ENCODE results near the gene ZBTB4. TPM values are rescaled to one million over a fixed set of nuclear protein-coding genes. Genes with fewer than 3 reads are reported as not detected.

Gene ZBTB4
- total RNA-seq, 1 experiment from 2014 or later: 4.4 TPM

DNA sequence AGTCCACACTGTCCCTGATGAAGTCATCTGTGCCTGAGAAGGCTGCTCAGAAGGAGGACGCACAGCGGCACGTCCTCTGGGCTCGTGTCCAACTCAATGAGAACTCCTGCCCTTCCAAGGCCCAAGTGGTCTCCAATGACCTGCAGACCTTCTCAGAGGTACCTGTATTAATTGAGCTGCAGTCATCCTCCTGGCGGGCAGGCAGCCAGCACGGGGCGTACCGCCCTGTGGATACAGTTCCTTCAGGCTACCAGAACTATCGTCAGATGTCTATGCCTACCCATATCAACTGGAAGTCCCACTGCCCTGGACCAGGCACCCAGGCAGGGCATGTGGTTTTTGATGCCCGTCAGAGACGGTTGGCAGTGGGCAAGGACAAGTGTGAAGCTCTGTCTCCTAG, 47.1 kb downstream of the ZBTB4 start:
- DNase-seq (ENCODE audit: low spot score): no peak
- in situ Hi-C loops (cut with HindIII; ENCODE audit: low sequenced_read_pairs): no loop called here

DNA sequence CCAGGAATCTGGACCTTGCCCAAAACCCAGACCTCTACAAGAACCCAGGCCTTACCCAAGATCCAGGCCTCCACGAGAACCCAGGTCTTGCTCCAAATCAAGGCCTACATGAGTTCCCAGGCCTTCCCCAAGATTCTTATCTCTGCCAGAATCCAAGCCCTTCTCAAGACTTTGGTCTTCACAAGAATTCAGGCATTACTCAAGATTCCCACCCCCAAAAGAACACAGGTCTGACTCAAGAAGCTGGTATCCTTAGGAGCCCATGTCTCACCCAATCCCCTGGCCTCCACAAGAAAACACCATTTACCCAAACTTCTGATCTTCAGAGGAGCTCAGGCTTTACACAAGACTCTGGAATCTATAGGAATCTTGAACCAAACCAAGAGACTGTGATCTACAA, 48.2 kb downstream of the ZBTB4 start:
- in situ Hi-C loops (cut with HindIII; ENCODE audit: low sequenced_read_pairs): no loop called here
- DNase-seq (ENCODE audit: low spot score): no peak

DNA sequence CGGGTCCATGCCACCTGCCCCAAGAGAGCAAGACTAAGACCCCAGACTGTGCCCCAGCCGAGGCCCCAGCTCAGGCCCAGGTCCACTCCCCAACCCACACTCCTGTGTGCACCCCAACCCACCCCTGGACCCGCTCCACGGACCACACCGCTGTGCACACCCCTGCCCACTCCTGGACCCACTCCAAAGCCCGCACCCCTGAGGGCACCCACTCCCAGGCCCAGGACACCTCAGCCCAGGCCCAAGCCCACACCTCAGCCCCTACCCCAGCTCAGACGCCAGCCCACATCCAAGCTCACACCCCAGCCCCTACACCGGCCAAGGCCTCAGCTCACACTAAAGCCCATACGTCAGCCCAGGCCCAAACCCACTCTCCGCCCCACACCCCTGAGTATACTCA, 49.7 kb downstream of the ZBTB4 start:
- no peak for DNase-seq (ENCODE audit: low spot score)
- in situ Hi-C loops (cut with HindIII; ENCODE audit: low sequenced_read_pairs): no loop called here

DNA sequence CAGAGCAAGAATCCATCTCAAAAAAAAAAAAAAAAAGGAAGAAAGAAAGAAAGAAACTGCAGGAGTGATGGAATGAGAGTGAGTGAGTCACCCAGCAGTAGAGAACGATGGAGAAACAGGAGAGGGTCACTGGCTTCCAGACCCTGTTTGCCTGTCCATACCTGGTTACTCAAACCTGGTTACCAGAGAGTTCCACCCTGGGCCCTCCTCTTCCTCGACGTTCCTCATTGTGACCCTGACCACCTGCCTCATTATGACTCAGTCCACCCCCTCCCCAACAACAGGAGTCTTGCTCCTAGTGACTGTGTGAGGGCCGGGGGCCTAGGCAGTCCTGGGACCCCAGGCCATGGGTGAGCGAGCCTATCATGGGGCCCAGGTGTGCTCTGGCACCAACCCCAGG, 50.9 kb downstream of the ZBTB4 start, which contains the start of gene SPEM3:
SPEM3 (plus strand) TSS at position 301 of the 400 bp plus-strand sequence; CDS start at position 347, 46 bp downstream.
- no peak for DNase-seq (ENCODE audit: low spot score)
- in situ Hi-C loops (cut with HindIII; ENCODE audit: low sequenced_read_pairs): no loop called here

DNA sequence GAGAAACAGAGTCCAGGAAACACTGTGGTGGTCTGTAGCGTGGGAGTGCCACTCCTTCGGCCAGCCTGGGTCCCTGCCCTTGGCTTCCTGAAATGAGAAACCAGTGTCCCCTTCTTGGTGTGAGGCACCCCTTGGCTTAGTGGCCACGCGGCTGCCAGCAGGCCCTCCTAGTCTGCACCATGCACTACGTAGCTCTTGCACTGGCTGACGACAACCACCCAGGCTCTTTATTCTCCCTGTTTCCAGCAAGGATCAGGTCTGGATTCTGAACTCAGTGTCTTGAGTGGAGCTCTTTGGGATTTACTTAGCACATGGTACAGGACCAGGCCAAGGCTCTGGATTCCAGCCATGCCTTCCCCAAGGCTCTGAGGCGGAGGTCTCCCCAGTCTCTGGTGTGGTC, 51.9 kb downstream of the ZBTB4 start:
- DNase-seq (ENCODE audit: low spot score): no peak
- in situ Hi-C loops (cut with HindIII; ENCODE audit: low sequenced_read_pairs): no loop called here

DNA sequence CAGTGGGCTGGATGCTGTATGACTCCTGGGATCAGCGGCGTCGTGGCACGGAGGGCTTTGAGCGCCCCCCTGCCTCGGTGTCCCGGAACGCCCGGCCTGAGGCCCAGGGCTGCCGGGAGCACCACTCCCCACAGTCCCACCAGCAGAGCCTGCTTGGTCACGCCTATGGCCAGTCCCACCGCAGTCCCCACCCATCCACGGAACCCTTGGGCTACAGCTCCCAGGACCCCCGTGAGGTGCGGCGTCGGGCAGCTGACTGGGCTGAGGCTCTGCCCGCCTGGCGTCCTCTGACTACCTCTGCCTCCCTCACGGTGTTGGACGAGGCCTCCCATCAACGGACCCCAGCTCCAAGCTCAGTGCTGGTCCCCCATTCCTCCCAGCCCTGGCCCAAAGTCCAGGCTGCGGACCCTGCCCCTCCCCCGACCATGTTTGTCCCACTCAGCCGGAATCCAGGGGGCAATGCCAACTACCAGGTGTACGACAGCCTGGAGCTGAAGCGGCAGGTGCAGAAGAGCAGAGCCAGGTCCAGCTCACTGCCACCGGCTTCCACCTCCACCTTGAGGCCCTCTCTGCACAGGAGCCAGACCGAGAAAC, 52.4 kb downstream of the ZBTB4 start:
- DNase-seq (ENCODE audit: low spot score): no peak
- in situ Hi-C loops (cut with HindIII; ENCODE audit: low sequenced_read_pairs): no loop called here

DNA sequence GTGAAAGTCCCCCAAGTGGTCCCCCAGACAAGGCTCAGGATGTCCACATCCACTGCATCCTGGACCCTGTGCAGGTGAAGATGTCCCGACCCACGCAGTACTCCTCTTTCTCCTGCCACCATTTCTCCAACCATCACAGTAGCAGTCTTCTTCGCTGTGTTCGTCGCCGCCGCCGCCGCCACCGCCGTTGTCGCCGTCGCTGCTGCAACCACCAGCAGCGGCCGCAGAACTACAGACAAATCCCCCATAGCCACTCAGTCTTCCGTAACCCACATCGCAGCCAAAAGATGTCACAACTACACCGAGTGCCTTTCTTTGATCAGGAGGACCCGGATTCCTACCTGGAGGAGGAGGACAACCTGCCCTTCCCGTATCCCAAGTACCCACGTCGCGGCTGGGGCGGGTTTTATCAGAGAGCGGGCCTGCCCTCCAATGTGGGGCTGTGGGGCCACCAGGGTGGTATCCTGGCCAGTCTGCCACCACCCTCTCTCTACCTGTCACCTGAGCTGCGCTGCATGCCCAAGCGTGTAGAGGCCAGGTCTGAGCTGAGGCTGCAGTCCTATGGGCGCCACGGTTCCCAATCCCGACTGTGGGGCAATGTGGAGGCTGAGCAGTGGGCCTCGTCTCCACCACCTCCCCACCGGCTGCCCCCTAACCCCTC, 53.1 kb downstream of the ZBTB4 start:
- in situ Hi-C loops (cut with HindIII; ENCODE audit: low sequenced_read_pairs): no loop called here
- no peak for DNase-seq (ENCODE audit: low spot score)

DNA sequence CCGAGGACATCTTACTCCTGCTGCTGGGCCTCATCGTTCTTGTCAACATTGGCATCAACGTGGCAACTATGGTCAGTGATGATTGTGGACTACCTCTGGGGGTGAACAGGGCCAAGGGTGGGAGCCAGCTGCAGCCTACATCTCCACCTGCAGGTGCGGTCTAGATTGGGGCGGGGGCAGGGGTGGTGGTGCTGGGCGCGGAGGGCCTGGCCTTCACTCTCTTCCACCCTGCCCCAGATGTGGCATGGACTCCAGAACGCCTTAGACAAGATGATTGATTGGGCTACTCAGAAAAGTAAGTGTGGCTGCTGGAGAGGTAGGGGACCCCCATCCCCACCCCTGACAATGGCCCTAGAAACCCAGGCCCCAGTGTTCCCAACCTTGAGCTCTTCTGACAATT, 53.7 kb downstream of the ZBTB4 start:
- no peak for DNase-seq (ENCODE audit: low spot score)
- in situ Hi-C loops (cut with HindIII; ENCODE audit: low sequenced_read_pairs): no loop called here

DNA sequence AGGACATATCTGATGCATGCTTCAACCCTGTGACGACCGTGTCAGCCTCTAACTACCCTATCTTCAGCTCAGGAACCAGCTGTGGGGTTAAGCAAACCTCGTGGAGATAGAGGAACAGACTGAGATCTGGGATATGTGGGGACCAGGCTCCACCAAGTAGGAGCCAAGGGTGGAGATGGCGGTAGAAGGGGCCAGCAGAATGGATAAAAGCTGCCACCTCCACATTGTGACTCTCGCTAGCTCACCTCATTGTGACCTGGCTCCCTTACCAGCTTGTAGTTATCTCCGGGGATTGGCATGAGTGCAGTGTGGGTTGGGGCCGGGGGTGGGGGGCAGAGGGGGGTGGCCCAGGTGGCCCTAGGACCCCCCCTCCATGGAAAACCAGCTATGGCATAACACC, 54.1 kb downstream of the ZBTB4 start, which contains the start of gene SPEM2:
SPEM2 (plus strand) TSS at position 301 of the 400 bp plus-strand sequence; CDS start at position 374, 73 bp downstream.
- in situ Hi-C loops (cut with HindIII; ENCODE audit: low sequenced_read_pairs): no loop called here
- no peak for DNase-seq (ENCODE audit: low spot score)

DNA sequence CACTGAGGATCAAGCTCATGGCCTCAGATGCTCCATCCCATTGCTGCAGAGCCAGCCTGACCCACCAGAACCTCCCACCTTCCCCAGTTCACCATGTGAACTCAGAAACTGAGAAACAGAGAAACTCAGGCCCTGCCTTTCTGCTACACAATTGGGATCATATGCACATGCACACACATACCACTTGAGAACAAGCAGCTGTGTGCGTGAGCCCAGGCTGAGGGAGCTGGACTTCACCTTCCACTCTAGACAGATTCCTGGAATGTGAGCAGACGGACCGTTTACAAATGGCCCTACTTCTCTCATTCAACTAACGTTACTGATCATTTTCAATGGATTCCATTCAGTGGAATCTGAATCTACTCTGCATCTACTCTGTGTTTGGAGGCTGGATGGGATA, 55.8 kb downstream of the ZBTB4 start:
- in situ Hi-C loops (cut with HindIII; ENCODE audit: low sequenced_read_pairs): no loop called here

DNA sequence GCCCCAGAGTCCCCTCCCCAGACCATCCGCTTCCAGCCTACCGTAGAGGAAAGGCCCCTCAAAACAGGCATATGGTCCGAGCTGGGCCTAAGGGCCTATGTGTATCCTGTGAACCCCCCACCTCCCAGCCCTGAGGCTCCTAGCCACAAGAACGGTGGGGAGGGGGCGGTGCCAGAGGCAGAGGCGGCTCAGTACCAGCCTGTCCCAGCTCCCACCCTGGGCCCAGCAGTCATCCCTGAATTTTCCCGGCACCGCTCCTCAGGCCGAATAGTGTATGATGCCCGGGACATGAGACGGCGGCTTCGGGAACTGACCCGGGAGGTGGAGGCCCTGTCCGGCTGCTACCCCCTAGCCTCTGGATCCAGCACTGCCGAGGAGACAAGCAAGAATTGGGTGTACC, 58.2 kb downstream of the ZBTB4 start:
- DNase-seq (ENCODE audit: low spot score): no peak
- in situ Hi-C loops (cut with HindIII; ENCODE audit: low sequenced_read_pairs): no loop called here

More for the DNA sequence above, 55.8 kb downstream of the ZBTB4 start:
- DNase-seq (ENCODE audit: low spot score): no peak

DNA sequence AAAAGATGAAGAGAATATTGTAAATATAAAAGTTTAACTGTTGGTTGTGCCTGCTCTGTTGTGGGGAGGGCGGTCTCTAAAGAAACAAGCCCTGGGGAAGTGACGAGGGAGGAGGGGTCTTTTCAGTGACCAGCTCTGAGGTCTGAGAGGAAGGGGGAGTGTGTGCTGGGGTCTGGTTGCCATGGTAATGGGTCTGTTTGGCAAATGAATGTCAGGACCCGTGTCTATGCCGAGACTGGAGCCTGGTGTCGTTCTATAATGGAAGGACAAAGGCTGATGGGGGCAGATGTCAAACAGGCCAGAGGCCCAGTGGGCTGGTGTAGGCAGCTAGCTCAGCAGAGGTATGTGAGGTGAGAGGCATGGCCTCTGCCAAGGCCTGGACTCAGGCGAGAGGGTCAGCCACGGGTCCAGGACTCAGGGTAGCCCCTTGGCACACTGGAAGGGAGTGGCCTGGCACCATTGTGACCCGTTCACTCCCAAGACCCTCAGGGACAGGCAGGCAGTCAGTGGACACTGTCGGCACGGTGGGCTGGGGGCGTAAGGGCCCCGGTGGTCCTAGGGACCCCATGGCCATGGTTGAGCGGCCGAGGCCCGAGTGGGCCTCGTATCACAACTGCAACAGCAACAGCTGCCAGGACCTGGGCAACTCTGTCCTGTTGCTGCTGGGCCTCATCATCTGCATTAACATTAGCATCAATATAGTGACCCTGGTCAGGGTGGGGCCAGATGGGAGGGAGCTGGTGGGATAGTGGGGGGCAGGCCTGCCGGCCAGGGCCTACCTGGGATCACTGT, 59.4 kb downstream of the ZBTB4 start, which contains the start of gene SPEM1:
SPEM1 (plus strand) TSS at position 506 of the 792 bp plus-strand sequence; CDS start at position 567, 61 bp downstream.
- no peak for DNase-seq (ENCODE audit: low spot score)

DNA sequence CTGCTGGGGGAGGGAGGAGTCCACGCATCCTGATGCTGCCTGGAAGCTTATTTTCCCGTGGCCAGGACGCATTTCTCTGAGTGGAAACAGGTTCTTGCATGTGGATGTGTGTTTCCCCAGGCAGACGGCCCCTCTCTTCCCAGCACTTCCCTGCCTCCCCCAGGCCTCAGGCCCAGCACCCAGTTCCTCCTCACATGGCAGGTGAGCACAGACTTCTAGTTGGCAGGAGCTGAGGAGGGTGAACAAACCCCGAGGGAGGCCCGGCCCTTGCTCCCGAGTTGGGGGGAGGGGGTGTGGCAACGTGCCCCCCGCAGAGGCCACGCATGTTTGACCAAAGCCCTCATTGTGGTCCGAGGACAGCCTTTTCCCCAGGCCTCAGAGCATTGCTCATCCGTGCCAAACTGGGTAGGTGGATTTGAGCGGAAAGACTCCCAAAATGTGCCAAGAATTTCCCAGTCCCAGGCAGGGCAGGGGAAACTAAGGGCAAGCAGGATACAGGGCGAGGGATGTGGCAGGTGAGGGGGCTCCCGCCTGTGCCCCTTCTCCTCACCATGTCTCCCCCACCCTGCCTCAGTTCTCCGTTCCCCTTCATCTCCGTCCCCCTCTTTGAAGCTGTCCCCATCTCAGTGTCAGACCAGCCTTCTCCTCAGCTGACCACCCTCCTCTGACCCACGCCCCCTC, 60.8 kb downstream of the ZBTB4 start:
- DNase-seq (ENCODE audit: low spot score): no peak
- in situ Hi-C loops (cut with HindIII; ENCODE audit: low sequenced_read_pairs): no loop called here

More for the DNA sequence above, 59.4 kb downstream of the ZBTB4 start, which contains the start of gene SPEM1:
- in situ Hi-C loops (cut with HindIII; ENCODE audit: low sequenced_read_pairs): no loop called here

DNA sequence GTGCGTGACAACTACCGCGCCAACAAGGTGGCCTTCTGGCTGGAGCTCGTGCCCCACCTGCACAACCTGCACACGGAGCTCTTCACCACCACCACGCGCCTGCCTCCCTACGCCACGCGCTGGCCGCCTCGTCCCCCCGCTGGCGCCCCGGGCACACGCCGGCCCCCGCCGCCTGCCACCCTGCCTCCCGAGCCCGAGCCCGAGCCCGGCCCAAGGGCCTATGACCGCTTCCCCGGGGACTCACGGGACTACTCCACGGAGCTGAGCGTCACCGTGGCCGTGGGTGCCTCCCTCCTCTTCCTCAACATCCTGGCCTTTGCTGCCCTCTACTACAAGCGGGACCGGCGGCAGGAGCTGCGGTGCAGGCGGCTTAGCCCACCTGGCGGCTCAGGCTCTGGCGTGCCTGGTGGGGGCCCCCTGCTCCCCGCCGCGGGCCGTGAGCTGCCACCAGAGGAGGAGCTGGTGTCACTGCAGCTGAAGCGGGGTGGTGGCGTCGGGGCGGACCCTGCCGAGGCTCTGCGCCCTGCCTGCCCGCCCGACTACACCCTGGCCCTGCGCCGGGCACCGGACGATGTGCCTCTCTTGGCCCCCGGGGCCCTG, 62.3 kb downstream of the ZBTB4 start:
- in situ Hi-C loops (cut with HindIII; ENCODE audit: low sequenced_read_pairs): no loop called here
- DNase-seq (ENCODE audit: low spot score): no peak

DNA sequence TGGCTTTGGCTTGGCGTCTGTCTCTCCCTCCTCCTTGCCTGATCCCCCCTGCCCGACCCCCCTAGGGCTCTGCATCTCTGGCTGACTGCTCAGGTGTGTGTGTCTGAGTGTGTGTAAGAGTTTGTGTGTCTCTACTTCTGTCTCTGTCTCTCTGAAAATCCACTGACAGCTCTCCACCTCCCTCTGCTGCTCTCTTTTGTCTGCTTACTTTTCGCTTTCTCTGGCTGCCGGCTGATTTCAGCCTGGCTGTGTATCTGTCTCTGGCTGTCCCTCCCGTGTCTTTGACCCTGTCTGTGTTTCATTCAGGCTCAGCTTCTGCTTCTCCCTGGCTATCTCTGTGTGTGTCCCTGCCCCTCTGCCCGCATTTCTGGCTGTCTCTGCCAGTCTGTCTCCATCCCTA, 63.1 kb downstream of the ZBTB4 start:
- in situ Hi-C loops (cut with HindIII; ENCODE audit: low sequenced_read_pairs): no loop called here
- DNase-seq (ENCODE audit: low spot score): no peak

DNA sequence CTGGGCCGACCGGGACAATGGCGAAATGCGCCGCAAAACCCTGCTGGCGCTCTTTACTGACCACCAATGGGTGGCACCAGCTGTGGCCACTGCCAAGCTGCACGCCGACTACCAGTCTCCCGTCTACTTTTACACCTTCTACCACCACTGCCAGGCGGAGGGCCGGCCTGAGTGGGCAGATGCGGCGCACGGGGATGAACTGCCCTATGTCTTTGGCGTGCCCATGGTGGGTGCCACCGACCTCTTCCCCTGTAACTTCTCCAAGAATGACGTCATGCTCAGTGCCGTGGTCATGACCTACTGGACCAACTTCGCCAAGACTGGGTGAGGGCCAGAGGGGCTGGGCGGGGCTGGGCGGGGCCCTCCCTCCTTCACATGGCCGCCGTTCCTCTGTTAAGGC, 63.6 kb downstream of the ZBTB4 start:
- no peak for DNase-seq (ENCODE audit: low spot score)
- in situ Hi-C loops (cut with HindIII; ENCODE audit: low sequenced_read_pairs): no loop called here

DNA sequence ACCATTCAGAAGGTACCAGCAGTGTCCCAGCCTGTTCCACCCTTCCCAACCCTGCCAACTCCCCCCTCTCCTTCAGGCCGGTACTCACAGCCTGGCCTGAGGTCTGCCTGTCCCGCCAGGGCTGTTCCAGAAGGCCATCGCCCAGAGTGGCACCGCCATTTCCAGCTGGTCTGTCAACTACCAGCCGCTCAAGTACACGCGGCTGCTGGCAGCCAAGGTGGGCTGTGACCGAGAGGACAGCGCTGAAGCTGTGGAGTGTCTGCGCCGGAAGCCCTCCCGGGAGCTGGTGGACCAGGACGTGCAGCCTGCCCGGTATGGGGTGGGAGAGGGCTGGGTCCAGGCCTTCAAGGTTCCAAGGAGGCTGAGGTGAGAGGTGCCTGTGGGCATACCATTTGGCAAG, 64.6 kb downstream of the ZBTB4 start:
- in situ Hi-C loops (cut with HindIII; ENCODE audit: low sequenced_read_pairs): no loop called here
- DNase-seq (ENCODE audit: low spot score): no peak

DNA sequence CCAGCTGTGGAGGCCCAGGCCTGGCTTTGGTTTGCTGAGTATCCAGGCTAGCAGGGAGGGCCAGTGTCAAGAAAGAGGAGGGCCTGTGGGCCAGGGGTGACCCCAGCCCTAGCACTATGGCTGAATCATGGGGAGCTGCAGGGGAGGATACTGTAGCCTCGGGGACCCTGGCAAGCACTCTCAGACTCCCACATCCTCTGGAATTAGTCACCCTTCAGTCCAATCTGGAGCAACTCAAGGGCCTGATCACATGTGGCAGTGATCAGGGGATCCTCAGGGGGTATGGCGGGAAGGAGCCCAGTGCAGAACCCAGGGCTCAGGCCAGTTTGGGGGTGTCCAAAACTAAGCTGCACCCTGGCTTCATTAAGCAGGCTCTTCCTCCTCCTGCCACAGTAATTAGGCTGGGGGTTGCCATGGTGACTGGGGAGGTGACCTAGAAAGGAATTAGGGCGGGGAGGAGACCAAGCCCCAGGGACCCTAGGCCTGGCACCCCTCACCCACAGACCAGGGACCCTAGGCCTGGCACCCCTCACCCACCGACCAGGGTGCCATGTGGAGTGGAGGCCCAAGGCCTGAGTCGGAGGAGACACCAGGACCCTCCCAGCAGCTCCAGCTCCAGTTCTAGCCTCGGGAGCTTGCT, 66.0 kb downstream of the ZBTB4 start:
- DNase-seq (ENCODE audit: low spot score): peak; percentile 34
- in situ Hi-C loops (cut with HindIII; ENCODE audit: low sequenced_read_pairs): no loop called here

DNA sequence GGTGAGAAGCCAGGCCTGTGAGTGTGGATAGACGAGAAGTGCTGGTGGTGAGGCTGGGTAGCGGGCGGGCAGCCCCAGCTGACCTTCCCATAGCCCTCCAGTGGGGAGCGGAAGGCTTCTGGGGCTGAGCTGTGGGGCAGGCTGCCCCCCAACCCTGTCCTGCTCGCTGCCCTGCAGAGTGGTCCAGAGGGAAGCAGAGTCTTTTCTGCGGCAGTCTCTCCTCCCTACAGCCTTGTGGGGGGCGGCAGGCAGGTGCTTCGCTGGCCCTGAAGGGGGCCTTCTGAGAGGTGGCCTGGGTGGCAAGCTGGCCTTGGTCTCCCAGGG, 68.0 kb downstream of the ZBTB4 start:
- DNase-seq (ENCODE audit: low spot score): no peak
- in situ Hi-C loops (cut with HindIII; ENCODE audit: low sequenced_read_pairs): no loop called here

Data from G401 (cell line).